ENCODE data around the gene ZC3H10. TPM values are rescaled to one million over a fixed set of nuclear protein-coding genes. Genes with fewer than 3 reads are reported as not detected.

ZC3H10 gene
- total RNA-seq, 1 experiment from 2014 or later, result 8.7 TPM

DNA sequence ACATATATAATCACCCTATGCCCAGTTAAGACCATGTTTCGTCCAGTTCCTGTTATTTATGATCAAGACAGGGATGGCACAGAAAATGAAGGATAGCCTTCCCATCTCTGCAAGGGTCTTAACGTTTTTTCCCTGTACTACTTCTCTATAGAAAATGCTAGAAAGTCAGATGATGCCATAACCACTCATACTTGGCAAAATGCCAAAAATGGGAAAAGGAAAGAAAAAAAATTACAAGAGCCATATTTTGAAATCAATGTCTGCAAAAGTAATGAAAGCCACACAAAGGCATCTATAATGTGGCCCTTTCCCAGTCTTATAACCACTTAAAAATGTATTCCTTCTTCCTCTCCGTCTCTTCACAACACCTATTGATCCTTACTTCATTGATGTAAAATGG is 32.5 kb downstream of the ZC3H10 start:
- DNase-seq (ENCODE audit: low read depth, low spot score) (no peak), ATAC-seq (no peak)
- peak; percentile 34; the same call in 1 of the 2 replicates for TF ChIP-seq POLR2AphosphoS5 (IDR thresholded peaks at IDR 0.05; ENCODE audit: low read depth, low read length)
- TF ChIP-seq EGR1 (IDR thresholded peaks at IDR 0.05; ENCODE audit: low read depth), result no peak
- TF ChIP-seq RAD21 (IDR thresholded peaks at IDR 0.05; ENCODE audit: low read depth), result no peak
- ChIA-PET POLR2A (interaction anchor here (1.9 kb wide), 1 partner anchor 23 kb away, joined by 18 read pairs; the partner anchor contains the start of gene ESYT1), RAD21 (ENCODE audit: low non-redundant PET in 1 of 2, low total read pairs in 2 of 2, uncharacterized antibody in 2 of 2, unreplicated experiment in 2 of 2) (no interaction called here), CTCF (no interaction called here)
- H3K27me3 ChIP-seq (ENCODE audit: insufficient read depth, low read length), result no peaks in the 10 kb centered on the region
- intact Hi-C loops (cut with micrococcal nuclease), result no loop called here
- no peak overlapping the region for H3K4me3 ChIP-seq (replicated peaks in 1 of 2; ENCODE audit: low read depth in 1 of 2, low read length in 2 of 2)
- H3K79me2 ChIP-seq (ENCODE audit: insufficient read depth, low read length), result no peaks in the 10 kb centered on the region; the same call in 1 of the 2 replicates
- H2AFZ ChIP-seq (ENCODE audit: low read depth, low read length, poor library complexity, severe bottlenecking), result no peak overlapping the region
- H3K9me2 ChIP-seq (ENCODE audit: insufficient read depth), result no peaks in the 10 kb centered on the region
- BruUV-seq (replicated peaks), result no TSS peak
- no peaks in the 10 kb centered on the region for H4K20me1 ChIP-seq (ENCODE audit: insufficient read depth)
- no peak overlapping the region for H3K9ac ChIP-seq (ENCODE audit: low read length)
- H3K4me2 ChIP-seq (ENCODE audit: low read length), result peak overlapping the region; percentile 81; the same call in 1 of the 2 replicates
- peak overlapping the region; percentile 91; the same call in 1 of the 2 replicates for H3K27ac ChIP-seq (ENCODE audit: low read depth, low read length)
- peaks cover 11 to 25% of the 10 kb centered on the region in 2 experiments for H3K4me1 ChIP-seq (ENCODE audit: control insufficient read depth in 1 of 2, insufficient read depth in 2 of 2, low read length in 2 of 2)
- H3K9me3 ChIP-seq (ENCODE audit: control insufficient read depth in 1 of 2, insufficient read depth in 1 of 2, low read depth in 1 of 2, low read length in 2 of 2), result no peaks in the 10 kb centered on the region
- H3K36me3 ChIP-seq (ENCODE audit: control insufficient read depth in 1 of 2, insufficient read depth in 2 of 2, low read length in 2 of 2), result no peaks in the 10 kb centered on the region; a peak in 1 of 4 replicates

DNA sequence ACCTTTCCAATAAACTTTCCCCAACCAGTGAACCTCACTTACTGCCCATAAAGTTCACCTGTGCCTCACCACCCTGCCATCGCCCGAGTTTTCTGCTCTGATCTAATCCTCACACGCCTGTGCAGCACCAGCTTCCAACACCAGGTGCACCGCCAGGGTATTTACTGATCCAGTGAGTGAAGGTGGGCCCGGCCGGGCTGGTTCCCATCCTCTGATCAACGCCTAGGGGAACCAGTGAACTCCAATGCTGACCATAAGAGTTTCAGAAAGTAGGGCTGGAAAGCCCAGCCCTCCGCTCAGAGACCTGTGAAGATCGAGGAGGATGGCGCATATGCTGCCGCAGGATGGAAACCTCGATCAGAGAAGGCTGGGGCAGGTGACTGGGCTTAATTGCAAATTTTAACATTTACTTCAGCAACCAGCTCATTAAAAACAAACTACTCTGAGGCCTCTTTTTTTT is 33.6 kb downstream of the ZC3H10 start:
- H3K4me2 ChIP-seq (ENCODE audit: low read length), result peak overlapping the region; percentile 81
- H3K9ac ChIP-seq (ENCODE audit: low read length), result peak overlapping the region; percentile 80
- TF ChIP-seq TCF7L2 (IDR thresholded peaks at IDR 0.05; ENCODE audit: borderline replicate concordance, extremely low read depth, insufficient read depth, insufficient read length), result no peak
- TF ChIP-seq POLR2A (IDR thresholded peaks at IDR 0.05; ENCODE audit: borderline replicate concordance, extremely low read depth, insufficient read depth, insufficient read length), result peak; percentile 5
- TF ChIP-seq, protein P1, sequence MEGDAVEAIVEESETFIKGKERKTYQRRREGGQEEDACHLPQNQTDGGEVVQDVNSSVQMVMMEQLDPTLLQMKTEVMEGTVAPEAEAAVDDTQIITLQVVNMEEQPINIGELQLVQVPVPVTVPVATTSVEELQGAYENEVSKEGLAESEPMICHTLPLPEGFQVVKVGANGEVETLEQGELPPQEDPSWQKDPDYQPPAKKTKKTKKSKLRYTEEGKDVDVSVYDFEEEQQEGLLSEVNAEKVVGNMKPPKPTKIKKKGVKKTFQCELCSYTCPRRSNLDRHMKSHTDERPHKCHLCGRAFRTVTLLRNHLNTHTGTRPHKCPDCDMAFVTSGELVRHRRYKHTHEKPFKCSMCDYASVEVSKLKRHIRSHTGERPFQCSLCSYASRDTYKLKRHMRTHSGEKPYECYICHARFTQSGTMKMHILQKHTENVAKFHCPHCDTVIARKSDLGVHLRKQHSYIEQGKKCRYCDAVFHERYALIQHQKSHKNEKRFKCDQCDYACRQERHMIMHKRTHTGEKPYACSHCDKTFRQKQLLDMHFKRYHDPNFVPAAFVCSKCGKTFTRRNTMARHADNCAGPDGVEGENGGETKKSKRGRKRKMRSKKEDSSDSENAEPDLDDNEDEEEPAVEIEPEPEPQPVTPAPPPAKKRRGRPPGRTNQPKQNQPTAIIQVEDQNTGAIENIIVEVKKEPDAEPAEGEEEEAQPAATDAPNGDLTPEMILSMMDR (IDR thresholded peaks at IDR 0.05 in 2 of 3, conservative IDR thresholded peaks at IDR 0.05 in 1 of 3; ENCODE audit: borderline replicate concordance in 1 of 3, insufficient read depth in 1 of 3, low read depth in 2 of 3, low read length in 2 of 3), result peak in 2 of 3 experiments; percentile 69 to 72; a peak in 4 of 6 replicates
- peak; percentile 19; the same call in 1 of the 2 replicates for TF ChIP-seq ZFX (IDR thresholded peaks at IDR 0.05)
- TF ChIP-seq ZNF274 (IDR thresholded peaks at IDR 0.05; ENCODE audit: low read depth, low read length), result no peak
- ChIA-PET POLR2A (interaction anchor here (1.0 to 1.9 kb wide), 4 partner anchors 24 to 47 kb away, joined by 3 to 18 read pairs (median 4); partner anchors contain the start of genes ESYT1, PA2G4 and SMARCC2), RAD21 (ENCODE audit: low non-redundant PET in 1 of 2, low total read pairs in 2 of 2, uncharacterized antibody in 2 of 2, unreplicated experiment in 2 of 2) (interaction anchor here in 1 of 2 experiments (1.3 kb wide), 1 partner anchor 24 kb away, joined by 3 read pairs; the partner anchor contains the start of gene ESYT1), CTCF (interaction anchor here (1.0 to 1.4 kb wide), 3 partner anchors 9 to 34 kb away, joined by 3 to 7 read pairs (median 6); partner anchors contain the start of genes ESYT1 and ZC3H10)
- H3K9me3 ChIP-seq (ENCODE audit: control insufficient read depth in 1 of 2, insufficient read depth in 1 of 2, low read depth in 1 of 2, low read length in 2 of 2), result no peaks in the 10 kb centered on the region
- intact Hi-C loops (cut with micrococcal nuclease), result loop anchor here (2.0 kb wide), 1 partner anchor 23 kb away; the partner anchor contains the start of gene ESYT1
- no peak overlapping the region for H2AFZ ChIP-seq (ENCODE audit: low read depth, low read length, poor library complexity, severe bottlenecking)
- DNase-seq (ENCODE audit: low read depth, low spot score) (peak; percentile 44), ATAC-seq (peak; percentile 82)
- H3K9me2 ChIP-seq (ENCODE audit: insufficient read depth), result no peaks in the 10 kb centered on the region
- H3K27me3 ChIP-seq (ENCODE audit: insufficient read depth, low read length), result no peaks in the 10 kb centered on the region
- peak overlapping the region; percentile 91 for H3K27ac ChIP-seq (ENCODE audit: low read depth, low read length)
- H3K4me1 ChIP-seq (ENCODE audit: control insufficient read depth in 1 of 2, insufficient read depth in 2 of 2, low read length in 2 of 2), result peaks cover 11 to 23% of the 10 kb centered on the region in 2 experiments
- no peaks in the 10 kb centered on the region; the same call in 1 of the 2 replicates for H3K79me2 ChIP-seq (ENCODE audit: insufficient read depth, low read length)
- H3K36me3 ChIP-seq (ENCODE audit: control insufficient read depth in 1 of 2, insufficient read depth in 2 of 2, low read length in 2 of 2), result no peaks in the 10 kb centered on the region; a peak in 1 of 4 replicates
- TSS peak; percentile 93 for BruUV-seq (replicated peaks)
- no peaks in the 10 kb centered on the region for H4K20me1 ChIP-seq (ENCODE audit: insufficient read depth)
- peak overlapping the region; percentile 68 to 71 for H3K4me3 ChIP-seq (replicated peaks in 1 of 2; ENCODE audit: low read depth in 1 of 2, low read length in 2 of 2)
